Measurements from ENCODE around the gene DDT. TPM values are rescaled to one million over a fixed set of nuclear protein-coding genes. Genes with fewer than 3 reads are reported as not detected.
A peak's percentile ranks its signal among the peaks of the same experiment; 100 is the strongest.
"Not testable (repeated sequence)": the region's sequence is repeated elsewhere in the genome, so short reads cannot be mapped to it uniquely, and the experiment has no call there.

Gene DDT
- total RNA-seq, 1 experiment from 2014 or later: 42.0 TPM

GRCh38 chr22:23926561-23926960 is 47.7 kb downstream of the DDT start:
- POLR2A ChIA-PET (ENCODE audit: unreplicated experiment): interaction anchor here (0.6 kb wide), 1 partner anchor 644 kb away, joined by 4 read pairs; no protein-coding TSS in a partner anchor
- H3K9me2 ChIP-seq (ENCODE audit: insufficient read depth): no peaks in the 10 kb centered on the region
- peaks cover 31% of the 10 kb centered on the region; the same call in 1 of the 2 replicates for H3F3A ChIP-seq (ENCODE audit: insufficient read depth, low read depth)
- no TSS peak for BruUV-seq (replicated peaks)
- no peak overlapping the region for H2AFZ ChIP-seq
- H3K4me2 ChIP-seq: no peak overlapping the region
- CTCF ChIA-PET: no interaction called here
- H3K9me3 ChIP-seq (ENCODE audit: insufficient read depth, low read depth): peaks cover 17% of the 10 kb centered on the region
- intact Hi-C loops (cut with micrococcal nuclease; ENCODE audit: unreplicated experiment): no loop called here
- peaks cover 9% of the 10 kb centered on the region; the same call in 1 of the 2 replicates for H3K4me1 ChIP-seq (replicated peaks; ENCODE audit: insufficient read depth)
- no peak for DNase-seq
- peaks cover 25% of the 10 kb centered on the region for H3K36me3 ChIP-seq (ENCODE audit: low read depth)
- no peaks in the 10 kb centered on the region for H3K79me2 ChIP-seq (ENCODE audit: low read depth)
- no peak overlapping the region for H3K4me3 ChIP-seq
- H3K27me3 ChIP-seq (ENCODE audit: insufficient read depth, low read depth): no peaks in the 10 kb centered on the region
- H3K27ac ChIP-seq: no peak overlapping the region
- H4K20me1 ChIP-seq (ENCODE audit: insufficient read depth): 0 out of 2 replicates have a peak, but pooled peaks cover 6% of the 10 kb centered on the region
- TF ChIP-seq EZH2 (IDR thresholded peaks at IDR 0.05; ENCODE audit: low read depth) (no peak), CTCF (conservative IDR thresholded peaks at IDR 0.05) (no peak)

GRCh38 chr22:23925020-23925606 is 49.1 kb downstream of the DDT start:
- no TSS peak for BruUV-seq (replicated peaks)
- no peak for TF ChIP-seq CTCF (conservative IDR thresholded peaks at IDR 0.05)
- no peak for TF ChIP-seq EZH2 (IDR thresholded peaks at IDR 0.05; ENCODE audit: low read depth)
- H3K27me3 ChIP-seq (ENCODE audit: insufficient read depth, low read depth): no peaks in the 10 kb centered on the region
- H3K9me3 ChIP-seq (ENCODE audit: insufficient read depth, low read depth): peaks cover 17% of the 10 kb centered on the region
- no peaks in the 10 kb centered on the region for H3K9me2 ChIP-seq (ENCODE audit: insufficient read depth)
- no peak overlapping the region for H3K4me3 ChIP-seq
- H3K4me1 ChIP-seq (replicated peaks; ENCODE audit: insufficient read depth): peaks cover 13% of the 10 kb centered on the region; the same call in 1 of the 2 replicates
- ChIA-PET CTCF (no interaction called here), POLR2A (ENCODE audit: unreplicated experiment) (no interaction called here)
- H3K27ac ChIP-seq: no peak overlapping the region
- H2AFZ ChIP-seq: no peak overlapping the region
- no peak for DNase-seq
- intact Hi-C loops (cut with micrococcal nuclease; ENCODE audit: unreplicated experiment): no loop called here
- peaks cover 22% of the 10 kb centered on the region for H3K36me3 ChIP-seq (ENCODE audit: low read depth)
- 0 out of 2 replicates have a peak, but pooled peaks cover 6% of the 10 kb centered on the region for H4K20me1 ChIP-seq (ENCODE audit: insufficient read depth)
- peaks cover 28% of the 10 kb centered on the region; the same call in 1 of the 2 replicates for H3F3A ChIP-seq (ENCODE audit: insufficient read depth, low read depth)
- no peaks in the 10 kb centered on the region for H3K79me2 ChIP-seq (ENCODE audit: low read depth)
- H3K4me2 ChIP-seq: no peak overlapping the region

- no peak overlapping the region for H3K4me3 ChIP-seq
- no peaks in the 10 kb centered on the region for H3K27me3 ChIP-seq (ENCODE audit: insufficient read depth, low read depth)
- H2AFZ ChIP-seq: no peak overlapping the region
- ChIA-PET POLR2A (ENCODE audit: unreplicated experiment) (no interaction called here), CTCF (no interaction called here)
- H3K36me3 ChIP-seq (ENCODE audit: low read depth): peaks cover 22% of the 10 kb centered on the region
- TF ChIP-seq EZH2 (IDR thresholded peaks at IDR 0.05; ENCODE audit: low read depth) (no peak), CTCF (conservative IDR thresholded peaks at IDR 0.05) (no peak)
- no peaks in the 10 kb centered on the region for H4K20me1 ChIP-seq (ENCODE audit: insufficient read depth)
- DNase-seq: no peak
- H3K27ac ChIP-seq: no peak overlapping the region
- H3K4me1 ChIP-seq (replicated peaks; ENCODE audit: insufficient read depth): peaks cover 13% of the 10 kb centered on the region; the same call in 1 of the 2 replicates
- BruUV-seq (replicated peaks): no TSS peak
- no peaks in the 10 kb centered on the region for H3K79me2 ChIP-seq (ENCODE audit: low read depth)
- peaks cover 17% of the 10 kb centered on the region for H3K9me3 ChIP-seq (ENCODE audit: insufficient read depth, low read depth)
- no peak overlapping the region for H3K4me2 ChIP-seq
- intact Hi-C loops (cut with micrococcal nuclease; ENCODE audit: unreplicated experiment): no loop called here
- peaks cover 28% of the 10 kb centered on the region; the same call in 1 of the 2 replicates for H3F3A ChIP-seq (ENCODE audit: insufficient read depth, low read depth)
- no peaks in the 10 kb centered on the region for H3K9me2 ChIP-seq (ENCODE audit: insufficient read depth)
Measured at GRCh38 chr22:23922921-23923320, 51.3 kb downstream of the DDT start.

- Histone ChIP-seq H3F3A (ENCODE audit: insufficient read depth, low read depth) (peaks cover 33% of the 10 kb centered on the region; the same call in 1 of the 2 replicates), H3K36me3 (ENCODE audit: low read depth) (peaks cover 22% of the 10 kb centered on the region), H3K4me1 (replicated peaks; ENCODE audit: insufficient read depth) (peaks cover 13% of the 10 kb centered on the region; the same call in 1 of the 2 replicates), H3K9me3 (ENCODE audit: insufficient read depth, low read depth) (peaks cover 17% of the 10 kb centered on the region)
- H3K9me2 ChIP-seq (ENCODE audit: insufficient read depth); intact Hi-C loops (cut with micrococcal nuclease; ENCODE audit: unreplicated experiment); BruUV-seq (replicated peaks); H3K4me2 ChIP-seq; H2AFZ ChIP-seq; H3K4me3 ChIP-seq; H4K20me1 ChIP-seq (ENCODE audit: insufficient read depth); H3K27me3 ChIP-seq (ENCODE audit: insufficient read depth, low read depth); POLR2A ChIA-PET (ENCODE audit: unreplicated experiment); H3K27ac ChIP-seq; H3K79me2 ChIP-seq (ENCODE audit: low read depth): not testable (repeated sequence)
- DNase-seq: peak; percentile 27 to 74
- CTCF ChIA-PET: interaction anchor here (0.6 kb wide), 1 partner anchor 196 kb away, joined by 4 read pairs; no protein-coding TSS in a partner anchor
Measured at GRCh38 chr22:23921586-23922201, 52.5 kb downstream of the DDT start.

All from PC-9 (cell line).